HG02763 (cell line): ENCODE measurements around the gene SPON2.

Experiments used
- ATAC-seq: cut with Tn5 transposase; IDR thresholded peaks from one replicate; pipeline ENCODE4 v1.9.1; 2021; ENCODE audit warnings: mild to moderate bottlenecking, moderate library complexity; ENCODE audit not compliant: unreplicated experiment

The SPON2 gene

DNA sequence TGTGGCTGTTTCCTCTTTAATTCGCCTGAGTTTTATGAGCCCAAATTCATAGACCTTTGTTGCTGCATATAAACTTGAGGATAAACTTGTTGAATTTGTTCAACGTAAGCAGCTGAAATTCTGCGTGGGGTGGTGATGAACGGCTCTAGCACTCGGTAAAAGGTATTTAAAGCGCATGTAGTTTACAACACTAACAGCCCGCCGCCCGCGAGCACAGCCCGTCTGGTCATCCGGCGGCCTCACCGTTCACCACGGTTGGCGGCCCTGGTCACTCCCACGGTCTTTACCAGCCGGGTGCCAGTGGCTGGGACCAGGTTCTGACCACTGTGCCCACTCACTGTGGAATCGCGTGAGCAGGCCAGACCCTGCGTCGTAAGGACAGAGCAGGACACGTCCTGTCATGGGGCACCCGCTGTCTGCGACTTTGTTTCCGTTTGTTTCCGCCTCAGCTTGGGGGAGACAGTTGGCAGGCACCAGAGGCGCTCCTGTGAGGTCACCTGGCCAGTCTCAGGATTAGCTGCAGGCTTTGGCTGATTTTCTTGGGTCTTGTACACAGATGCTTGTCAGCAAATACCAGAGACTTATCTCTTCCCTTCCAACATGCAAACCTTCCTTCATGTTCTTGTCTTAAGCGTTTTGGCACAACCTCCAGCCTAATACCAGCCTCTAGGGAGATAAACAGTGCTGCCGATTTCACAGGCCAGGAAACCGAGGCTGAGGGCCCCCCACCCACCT, 36.8 kb upstream of the SPON2 start:
- ATAC-seq: no peak

DNA sequence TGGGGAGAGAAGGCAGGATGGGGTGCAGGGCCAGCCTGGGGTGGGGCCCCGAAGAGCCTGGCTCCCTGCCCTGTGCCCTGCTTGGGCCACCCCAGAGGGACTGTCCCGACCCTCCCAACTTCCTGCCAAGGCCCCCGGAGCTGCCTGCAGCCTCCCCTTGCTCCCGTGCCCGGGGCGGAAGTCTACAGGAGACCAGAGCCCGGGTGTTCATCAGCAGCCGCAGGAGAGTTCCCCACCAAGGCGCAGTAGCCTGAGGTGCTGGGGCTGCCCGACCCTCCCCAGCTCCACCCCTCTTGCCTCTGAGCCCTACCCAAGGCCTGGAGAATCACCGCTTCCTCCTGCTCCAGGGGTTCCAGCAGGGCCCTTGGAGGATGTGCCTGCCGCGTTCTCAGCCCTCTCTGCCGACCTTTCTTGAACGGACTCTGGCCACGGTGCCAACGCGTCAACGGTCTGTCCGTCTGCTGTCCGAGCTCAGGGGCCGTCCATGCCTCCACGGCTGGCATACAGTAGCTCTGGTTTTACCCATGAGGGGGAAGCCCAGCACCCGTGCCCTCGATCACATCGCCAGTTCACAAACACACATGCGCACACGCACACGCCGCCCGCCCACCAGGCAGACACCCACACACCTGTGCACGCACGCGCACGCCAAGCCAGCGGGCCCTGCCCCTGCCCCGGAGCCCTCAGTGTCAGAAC, 36.0 kb upstream of the SPON2 start:
- no peak for ATAC-seq

DNA sequence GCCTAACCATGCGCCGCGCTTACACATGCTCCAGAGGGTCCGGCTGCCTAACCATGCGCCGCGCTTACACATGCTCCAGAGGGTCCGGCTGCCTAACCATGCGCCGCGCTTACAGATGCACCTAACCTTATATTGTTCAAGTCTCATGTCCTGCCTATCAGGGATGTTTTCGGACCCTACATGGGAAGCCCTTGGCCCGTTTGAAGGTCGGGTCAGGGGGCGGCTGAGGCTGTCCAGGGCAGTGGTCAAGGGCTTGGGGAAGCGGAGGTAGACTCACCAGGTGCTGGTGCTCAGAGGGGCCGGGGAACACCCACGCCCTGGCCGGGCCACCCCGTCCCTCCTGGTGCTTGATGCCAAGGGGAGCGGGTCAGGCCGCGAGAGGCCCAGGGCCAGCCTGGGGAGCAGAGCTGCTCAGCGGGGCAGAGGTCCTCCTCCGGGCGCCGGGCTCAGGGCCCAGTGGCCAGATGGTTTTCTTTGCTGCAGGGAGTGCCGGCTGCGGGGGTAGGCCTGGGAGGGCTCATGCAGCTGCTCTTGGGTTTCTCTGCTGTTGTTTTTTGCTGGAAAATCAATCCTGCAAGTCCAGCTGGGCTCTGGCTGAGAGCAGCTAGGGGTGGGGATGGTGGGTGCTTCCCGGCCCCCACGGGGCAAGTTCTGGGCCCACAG, 35.4 kb upstream of the SPON2 start:
- no peak for ATAC-seq

DNA sequence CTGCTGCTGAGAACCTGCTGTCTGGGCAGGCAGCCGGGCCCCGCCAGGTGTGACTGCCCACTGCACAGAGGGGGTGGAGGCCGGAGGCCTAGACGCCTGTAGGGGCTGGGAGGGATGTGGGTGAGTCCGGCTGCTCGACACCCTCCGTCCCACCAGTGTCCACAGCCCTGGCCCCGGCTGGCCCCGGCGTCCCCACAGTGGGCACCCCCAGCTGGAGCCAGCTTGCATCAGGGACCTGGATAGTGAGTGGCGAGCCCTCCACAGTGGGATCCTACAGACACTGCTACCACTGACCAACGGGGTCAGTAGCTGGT, 34.7 kb upstream of the SPON2 start:
- no peak for ATAC-seq

DNA sequence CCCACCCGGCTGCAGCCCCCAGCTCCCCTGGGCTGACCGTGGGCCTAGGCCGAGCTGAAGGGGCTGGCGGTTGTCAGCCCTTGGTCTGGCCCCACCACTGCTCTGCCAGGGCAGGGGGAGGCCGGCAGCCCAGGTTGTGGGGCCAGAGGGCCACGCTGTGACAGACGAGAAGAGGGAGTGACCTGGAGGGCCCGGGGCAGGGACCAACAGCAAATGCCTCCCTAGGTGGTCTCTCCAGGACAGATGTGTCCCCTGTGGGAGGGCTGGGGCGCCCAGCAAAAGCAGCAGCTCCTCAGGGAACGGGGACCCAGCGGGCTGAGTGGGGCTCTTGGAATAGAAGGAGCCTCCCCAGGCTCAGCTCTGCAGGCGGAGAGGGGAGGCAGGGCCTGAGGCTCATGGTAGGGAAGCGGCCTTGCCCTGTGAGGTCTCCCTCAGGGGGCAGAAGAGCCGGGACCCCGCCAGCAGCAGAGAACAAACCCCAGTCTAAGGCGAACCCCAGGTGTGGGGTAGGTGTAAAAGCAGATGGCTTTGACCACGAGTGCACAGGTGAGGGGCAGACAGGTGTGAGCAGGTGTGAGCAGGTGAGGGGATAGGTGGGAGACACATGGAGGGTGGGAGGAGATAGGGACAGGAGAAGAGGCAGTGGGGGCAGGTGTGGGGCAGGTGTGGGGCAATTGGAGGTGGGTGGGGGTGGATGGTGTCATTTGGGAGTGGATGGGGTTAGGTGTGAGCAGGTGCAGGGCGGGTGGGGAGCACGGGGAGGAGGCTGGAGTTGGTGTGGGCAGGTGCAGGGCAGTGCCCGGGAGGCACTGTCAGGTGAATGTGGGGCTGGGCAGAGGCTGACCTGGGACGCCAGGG, 34.1 kb upstream of the SPON2 start:
- no peak for ATAC-seq

DNA sequence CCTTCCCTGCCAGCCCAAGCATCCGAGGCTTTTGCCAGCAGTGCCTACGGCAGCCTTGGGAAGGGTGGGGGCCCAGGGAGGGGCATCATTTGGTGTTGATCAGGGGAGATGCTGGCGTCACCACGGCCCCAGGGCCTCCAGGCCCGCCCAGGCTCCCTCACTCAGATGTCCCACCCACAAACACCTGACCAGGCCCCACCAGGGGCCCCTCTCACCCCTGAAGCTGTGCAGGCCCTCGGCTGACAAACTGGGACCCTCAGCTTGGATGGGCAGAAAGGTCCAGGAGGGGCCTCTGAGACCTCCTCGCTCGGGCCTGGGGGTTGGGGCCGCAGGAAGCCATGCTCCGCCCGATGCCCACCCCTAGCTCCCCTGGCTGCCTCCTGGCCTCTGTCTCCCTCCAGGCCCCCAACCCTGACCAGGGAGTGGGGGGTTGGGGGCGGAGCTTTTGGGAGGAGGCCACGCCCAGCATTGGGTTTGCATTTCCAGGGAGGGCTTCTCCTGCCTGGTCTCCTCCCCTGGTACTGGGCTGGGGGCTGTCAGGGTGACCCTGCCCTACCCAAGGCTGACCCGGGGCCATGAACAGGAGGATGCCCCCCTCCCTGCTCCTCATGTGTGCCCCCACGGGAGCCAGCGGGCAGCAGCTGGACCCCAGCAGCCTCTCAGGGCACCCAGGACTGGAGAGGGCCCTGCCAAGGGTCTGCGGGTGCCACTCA, 33.4 kb upstream of the SPON2 start:
- no peak for ATAC-seq

DNA sequence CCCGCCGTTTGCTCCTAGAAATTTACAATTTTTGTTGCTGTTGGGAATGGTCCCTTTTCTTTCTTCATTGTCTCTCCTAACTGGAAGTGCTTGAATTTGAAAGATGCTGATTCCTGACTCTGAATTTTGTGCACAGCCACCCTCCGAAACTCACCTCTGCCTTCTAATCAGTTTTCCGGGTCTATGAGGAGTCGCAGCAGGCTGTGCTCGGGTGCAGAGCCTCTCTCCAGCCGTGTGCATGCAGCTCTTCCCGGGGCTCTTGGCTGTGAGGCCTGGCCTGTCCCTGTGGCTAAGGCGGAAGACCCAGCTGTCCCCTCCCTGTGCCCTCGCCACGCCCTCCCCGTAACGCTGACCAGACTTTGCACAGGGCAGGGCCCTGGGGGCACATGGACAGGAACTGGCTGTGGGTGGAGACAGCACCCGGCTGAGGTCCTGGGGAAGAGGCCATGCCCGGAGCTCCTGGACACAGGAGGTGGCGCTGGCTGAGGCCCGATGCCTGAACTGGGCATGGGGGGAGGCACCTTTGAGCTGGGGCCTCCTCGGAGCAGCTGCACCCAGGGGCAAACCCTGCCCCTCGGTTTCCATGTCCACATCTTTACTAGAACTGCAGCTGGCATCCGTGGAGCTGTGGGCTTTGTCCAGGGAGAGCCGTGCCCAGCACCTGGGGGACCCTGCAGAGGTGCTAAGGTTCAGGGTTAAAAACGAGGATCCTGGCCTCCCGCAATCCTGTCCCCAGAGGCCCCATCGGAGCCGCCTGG, 32.6 kb upstream of the SPON2 start:
- ATAC-seq: no peak

DNA sequence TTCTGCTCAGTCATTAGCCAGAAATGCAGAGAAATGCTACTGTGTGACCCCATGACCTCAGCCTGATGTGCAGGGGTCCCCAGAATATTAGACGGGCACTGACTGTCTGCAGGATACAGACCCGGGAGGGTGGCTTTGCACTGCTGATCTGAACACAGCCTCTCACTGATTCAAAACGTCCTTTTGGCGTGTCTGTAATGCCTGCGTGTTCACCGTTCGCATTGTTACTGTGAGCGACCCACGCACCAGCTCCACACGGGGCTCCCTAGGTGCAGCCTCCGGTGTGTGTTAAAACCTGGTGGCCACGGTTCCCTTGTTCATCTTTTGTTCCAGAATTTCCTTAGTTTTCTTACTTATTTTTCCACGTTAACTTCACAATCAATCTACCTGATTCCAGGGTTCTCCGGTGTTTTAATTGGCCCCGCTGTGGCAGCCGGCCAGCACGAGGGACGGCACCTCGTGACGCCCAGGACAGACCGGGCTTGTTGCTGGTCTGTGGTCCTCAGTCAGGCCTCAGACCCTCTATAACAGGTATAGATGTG, 32.0 kb upstream of the SPON2 start:
- no peak for ATAC-seq

DNA sequence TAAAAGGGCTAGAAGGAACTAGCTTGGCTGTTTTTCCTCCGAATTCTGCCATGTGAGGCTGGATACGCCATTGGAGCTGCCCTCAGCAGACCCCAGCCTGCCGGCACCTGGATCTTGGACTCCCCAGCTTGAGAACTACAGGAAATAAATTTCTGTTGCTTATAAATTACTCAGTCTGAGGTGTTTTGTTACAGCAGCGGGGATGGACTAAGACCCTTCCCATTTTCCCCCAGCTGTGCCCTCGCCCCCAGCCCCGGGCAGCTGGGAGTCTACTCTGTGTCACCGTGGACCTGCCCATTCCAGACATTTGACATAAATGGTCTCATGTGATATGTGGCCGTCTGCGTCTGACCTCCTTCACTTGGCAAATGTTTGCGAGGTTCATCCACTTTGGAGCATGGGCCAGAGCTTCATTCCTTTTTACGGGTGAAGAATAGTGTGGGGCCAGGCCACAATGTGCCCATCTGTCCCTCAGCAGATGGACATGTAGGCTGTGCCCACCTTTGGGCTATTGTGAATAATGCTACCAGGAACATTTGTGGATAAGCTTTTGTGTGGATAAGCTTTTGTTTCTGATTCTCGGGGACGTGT, 30.7 kb upstream of the SPON2 start:
- ATAC-seq: no peak

DNA sequence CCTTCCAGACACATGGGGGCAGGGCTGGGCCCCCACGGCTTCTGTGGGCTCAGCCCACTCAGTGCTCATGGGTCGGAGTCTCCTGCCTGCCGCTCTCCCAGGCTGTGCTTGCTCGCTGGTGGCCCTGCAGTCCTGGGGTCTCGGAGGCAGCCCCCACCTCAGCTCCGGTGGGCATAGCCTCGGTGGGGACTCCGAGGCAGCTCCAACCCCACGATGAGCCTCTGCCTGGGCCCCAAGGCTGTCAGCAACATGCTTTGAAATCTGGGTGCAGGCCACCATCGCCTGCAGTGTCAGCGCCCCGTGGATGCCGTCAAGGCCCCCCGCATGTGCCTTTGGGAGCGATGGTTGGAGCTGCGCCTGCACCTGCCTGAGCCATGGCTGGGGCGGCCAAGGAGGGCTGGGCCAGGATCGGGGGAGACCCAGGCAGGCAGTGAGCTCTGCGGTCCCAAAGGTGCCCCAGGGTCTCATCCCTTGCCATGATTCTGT, 30.2 kb upstream of the SPON2 start:
- no peak for ATAC-seq

DNA sequence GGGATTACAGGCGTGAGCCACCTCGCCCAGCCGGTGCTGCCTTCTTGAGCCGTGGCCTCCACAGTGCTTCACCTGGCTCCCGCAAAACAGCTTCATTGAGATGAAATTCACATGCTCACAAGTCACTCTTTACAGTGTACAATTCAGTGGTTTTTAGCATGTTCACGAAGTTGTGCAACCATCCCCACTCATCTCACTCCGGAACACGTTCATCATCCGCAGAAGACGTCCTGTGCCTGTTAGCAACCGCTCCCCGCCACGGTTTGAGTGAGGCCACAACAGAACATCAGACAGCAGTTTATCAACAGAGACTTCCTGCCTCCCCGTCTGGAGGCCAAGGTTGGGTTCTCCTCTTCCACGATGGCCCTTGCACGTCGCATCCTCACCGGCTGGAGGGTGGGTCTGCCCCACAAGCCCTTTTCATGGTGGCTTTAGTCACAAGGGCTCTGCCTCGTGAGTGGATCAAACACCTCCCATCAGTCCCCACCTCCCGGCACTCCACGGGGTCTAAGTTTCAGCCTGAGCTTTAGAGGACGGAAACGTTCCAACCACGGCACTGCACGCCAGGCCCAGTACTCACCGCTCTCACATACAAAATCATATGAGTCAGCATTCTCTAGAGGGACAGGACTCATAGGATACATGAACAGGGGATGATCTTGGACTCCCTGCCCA, 29.6 kb upstream of the SPON2 start:
- no peak for ATAC-seq

DNA sequence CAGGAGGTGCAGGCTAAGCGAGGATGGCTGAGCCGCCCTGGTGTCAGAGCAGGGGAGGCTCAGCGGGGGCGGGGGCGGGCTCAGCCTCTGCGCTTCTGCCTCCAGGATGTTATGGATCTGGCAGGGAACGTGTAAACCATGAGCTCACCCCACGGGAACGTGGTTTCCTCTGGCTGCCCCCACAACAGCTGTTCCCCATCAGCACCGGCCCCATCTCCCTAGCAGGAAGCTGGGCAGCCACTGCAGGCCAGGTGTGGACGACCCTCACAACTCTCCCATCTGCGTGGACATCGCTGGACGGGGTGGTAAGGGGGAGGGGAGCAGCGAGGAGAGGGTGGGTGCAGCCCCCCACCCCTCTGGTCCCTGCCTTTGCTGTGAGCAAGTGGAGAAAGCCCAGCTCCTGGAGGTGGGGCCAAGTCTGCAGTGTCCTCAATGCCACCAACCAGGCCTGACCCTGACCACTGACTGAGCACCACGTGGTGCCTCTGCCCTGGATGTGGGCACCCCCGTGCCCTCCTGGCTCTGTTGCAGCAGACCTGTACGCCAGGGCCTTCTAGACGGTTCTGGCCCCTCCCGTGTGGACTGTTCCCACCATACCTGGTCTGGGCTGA, 28.1 kb upstream of the SPON2 start:
- ATAC-seq: no peak

DNA sequence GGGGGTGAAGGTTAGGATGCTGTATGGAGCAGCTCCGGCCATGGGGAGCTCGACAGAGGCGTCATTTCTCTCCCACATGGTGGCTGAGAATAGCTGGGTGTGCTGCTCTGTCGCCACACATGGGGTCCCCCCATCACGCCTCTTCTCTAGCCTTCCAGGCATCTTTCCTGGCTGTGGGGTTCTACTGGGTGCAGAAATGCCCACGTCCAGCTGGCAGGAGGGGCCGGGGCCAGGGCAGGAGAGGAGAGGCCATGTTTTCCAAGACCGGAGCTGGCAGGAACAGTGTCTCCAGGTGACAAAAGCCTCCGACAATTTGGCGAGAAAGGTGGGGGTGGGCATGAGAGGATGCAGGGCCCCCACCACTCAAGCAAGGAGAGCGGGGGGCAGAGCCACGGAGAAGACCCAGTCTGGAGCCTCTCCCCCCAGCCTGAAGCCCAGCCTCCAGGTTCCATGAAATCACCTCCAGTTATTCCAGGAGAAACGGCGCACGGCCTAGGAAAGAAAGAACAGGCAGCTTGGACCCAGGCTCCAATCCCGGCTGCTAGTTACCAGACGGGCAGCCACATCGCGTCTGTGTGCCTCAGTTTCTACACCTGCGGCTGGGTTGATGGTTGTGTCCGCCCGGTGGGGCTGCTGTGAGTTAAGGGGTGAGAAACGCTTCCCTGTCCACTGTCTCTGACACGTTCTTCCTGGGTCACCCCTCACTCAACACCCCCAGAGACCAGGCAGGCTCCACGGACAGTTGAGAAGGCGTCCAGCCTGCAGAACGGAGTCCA, 27.4 kb upstream of the SPON2 start:
- ATAC-seq: no peak

DNA sequence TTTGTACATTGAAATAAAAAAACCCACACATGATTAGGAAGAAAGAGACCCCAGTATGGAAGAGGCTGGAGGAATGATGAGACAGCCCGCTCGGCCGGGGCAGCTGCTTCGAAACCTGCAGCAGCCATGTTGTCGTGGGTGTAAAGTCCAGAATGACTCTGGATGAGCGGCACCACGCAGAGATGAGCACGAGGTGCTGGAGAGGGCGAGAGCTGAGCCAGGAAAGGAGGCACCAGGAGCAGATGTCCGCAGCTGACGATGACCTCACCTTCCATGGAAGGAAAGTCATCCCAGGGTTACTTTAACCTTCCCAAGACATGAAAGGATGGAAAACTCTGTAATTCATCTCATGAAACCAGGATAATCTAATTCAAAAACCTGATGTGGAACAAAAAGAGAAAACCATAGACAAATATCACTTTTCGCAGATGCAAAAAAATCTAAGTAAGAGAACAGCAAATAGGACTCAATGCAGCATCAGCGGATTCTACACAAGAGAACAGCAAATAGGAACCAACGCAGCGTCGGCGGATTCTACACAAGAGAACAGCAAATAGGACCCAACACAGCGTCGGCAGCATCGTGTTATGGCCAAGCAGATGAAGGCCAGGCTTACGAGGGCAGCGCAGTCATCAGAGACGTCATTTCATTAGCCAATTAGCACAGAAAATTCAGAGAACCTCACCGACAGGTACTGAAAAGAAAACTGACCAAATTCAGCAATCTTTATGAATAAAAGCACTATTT, 25.9 kb upstream of the SPON2 start:
- ATAC-seq: no peak

DNA sequence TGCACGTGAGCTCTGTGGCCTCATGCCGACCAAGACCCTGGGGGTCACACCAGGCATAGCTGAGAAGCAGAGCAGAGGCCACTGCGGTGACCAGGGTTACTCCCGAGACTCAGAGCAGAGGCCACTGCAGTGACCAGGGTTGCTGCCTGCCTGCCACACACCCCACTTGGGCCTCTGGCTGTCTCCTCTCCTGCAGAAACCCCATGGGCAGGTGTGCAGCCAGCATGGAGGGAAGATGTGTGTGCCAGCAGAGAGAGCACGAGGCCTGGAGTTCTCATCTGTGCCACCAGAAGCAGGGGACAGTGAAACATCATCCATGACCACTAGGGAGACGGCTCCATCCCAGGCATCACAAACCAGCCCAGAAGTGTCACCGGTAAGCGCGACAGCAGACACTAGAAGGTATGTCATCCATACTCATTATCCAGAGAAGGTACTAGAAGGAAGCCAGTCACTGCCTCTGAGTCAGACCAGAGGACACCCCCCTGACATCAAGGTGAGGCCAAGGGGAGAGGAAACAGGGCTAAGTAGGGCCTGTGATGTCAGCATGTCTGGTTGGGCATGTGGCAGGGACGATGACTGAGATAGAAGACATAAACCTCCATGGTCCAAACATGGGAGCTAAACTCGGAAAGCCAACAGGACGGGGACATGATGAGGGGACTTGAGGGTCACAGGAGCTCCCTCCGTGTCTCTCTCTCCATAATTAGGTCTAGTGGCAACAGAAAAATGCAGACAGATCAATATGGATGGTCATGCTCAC, 24.2 kb upstream of the SPON2 start:
- ATAC-seq: no peak

DNA sequence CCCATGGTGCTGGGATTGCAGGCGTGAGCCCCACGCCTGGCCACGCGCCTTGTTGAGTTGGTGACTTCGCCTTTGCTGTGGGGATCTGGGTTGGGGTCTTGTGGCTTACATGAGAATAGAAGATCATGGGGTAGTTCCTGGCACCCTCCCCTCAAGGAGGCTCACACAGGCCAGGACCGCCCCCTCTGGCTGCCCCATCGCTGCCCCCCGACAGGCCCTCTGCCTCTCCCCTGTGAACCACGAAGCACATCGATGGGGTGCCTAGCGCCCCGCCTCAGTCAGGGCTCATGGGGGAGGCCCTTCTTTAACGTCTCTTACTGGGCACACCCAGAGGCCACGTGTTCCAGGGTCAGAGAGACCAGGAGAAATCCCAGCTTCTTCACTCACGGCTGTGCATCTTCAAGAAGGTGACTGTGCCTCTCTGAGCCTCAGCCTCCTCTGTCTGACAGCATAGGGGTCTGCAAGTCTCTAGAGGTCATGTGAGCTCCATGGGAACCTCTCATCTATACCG, 23.6 kb upstream of the SPON2 start:
- no peak for ATAC-seq
